ENCODE results near the gene PTPRM. TPM values are rescaled to one million over a fixed set of nuclear protein-coding genes. Genes with fewer than 3 reads are reported as not detected.

PTPRM gene
- total and polyA plus RNA-seq, 2 of the 4 experiments (the other 2 are of a cell fraction): 28.3 to 51.2 TPM

GRCh38 chr18:7635948-7636347 is 68.8 kb downstream of the PTPRM start:
- in situ Hi-C loops (cut with MboI; ENCODE audit: low sequenced_read_pairs): no loop called here
- TF ChIP-seq CEBPB (IDR thresholded peaks at IDR 0.05; ENCODE audit: low read depth, low read length) (no peak), BHLHE40 (IDR thresholded peaks at IDR 0.05; ENCODE audit: low read depth, low read length) (no peak), RCOR1 (IDR thresholded peaks at IDR 0.05; ENCODE audit: insufficient replicate concordance, low read length) (no peak), SMC3 (IDR thresholded peaks at IDR 0.05; ENCODE audit: low read depth, low read length) (no peak), RAD21 (IDR thresholded peaks at IDR 0.05; ENCODE audit: low read length) (no peak), MXI1 (IDR thresholded peaks at IDR 0.05; ENCODE audit: borderline replicate concordance, low read depth, low read length) (no peak), RFX5 (IDR thresholded peaks at IDR 0.05; ENCODE audit: low read depth, low read length) (no peak), FOS (IDR thresholded peaks at IDR 0.05; ENCODE audit: low read depth, low read length) (no peak), ELK1 (IDR thresholded peaks at IDR 0.05; ENCODE audit: borderline replicate concordance, low read depth, low read length) (no peak), CTCF (conservative IDR thresholded peaks at IDR 0.05; ENCODE audit: low read depth, low read length) (no peak), MAFK (IDR thresholded peaks at IDR 0.05; ENCODE audit: low read depth, low read length) (no peak), NFE2L2 (IDR thresholded peaks at IDR 0.05; ENCODE audit: low read depth, low read length) (no peak), POLR2A (IDR thresholded peaks at IDR 0.05; ENCODE audit: low read depth, low read length) (no peak)
- POLR2A ChIA-PET (ENCODE audit: unreplicated experiment): no interaction called here
- no peak overlapping the region for H4K91ac ChIP-seq (ENCODE audit: insufficient read depth, low read depth, low read length)
- H2AFZ ChIP-seq (replicated peaks; ENCODE audit: low read length, poor library complexity): no peak overlapping the region
- CTCF ChIA-PET: interaction anchor here (1.5 kb wide), 1 partner anchor 69 kb away, joined by 6 read pairs; no protein-coding TSS in a partner anchor
- H3K27me3 ChIP-seq (ENCODE audit: control insufficient read depth, insufficient read depth, low read length): no peaks in the 10 kb centered on the region
- no peak overlapping the region for H2BK5ac ChIP-seq (ENCODE audit: low read depth, low read length, poor library complexity, severe bottlenecking)
- H3K9ac ChIP-seq (ENCODE audit: low read depth, low read length): no peak overlapping the region
- no TSS peak for BruUV-seq (replicated peaks)
- H2AK9ac ChIP-seq (replicated peaks; ENCODE audit: low read depth, low read length, poor library complexity): no peak overlapping the region
- no peaks in the 10 kb centered on the region for H3K4me1 ChIP-seq (ENCODE audit: control insufficient read depth, insufficient read depth, low read length)
- H3K18ac ChIP-seq (ENCODE audit: low read depth, low read length): no peak overlapping the region
- H3K4me3 ChIP-seq (ENCODE audit: insufficient read depth, low read depth, low read length): no peak overlapping the region
- H2BK15ac ChIP-seq (ENCODE audit: low read depth, low read length): no peak overlapping the region
- ATAC-seq (ENCODE audit: low read depth): no peak
- H4K5ac ChIP-seq (ENCODE audit: low read depth, low read length): no peak overlapping the region
- DNase-seq: no peak
- WGBS, 2 experiments (ENCODE audit: extremely low coverage in 2 of 2, insufficient read length in 1 of 2): no CpG with 5 or more reads among the region's 1 CpG
- no peak overlapping the region for H3K14ac ChIP-seq (replicated peaks; ENCODE audit: low read depth, low read length)
- no peaks in the 10 kb centered on the region for H3K9me3 ChIP-seq (ENCODE audit: control insufficient read depth, insufficient read depth, low read length)
- H3K23ac ChIP-seq (ENCODE audit: low read depth, low read length): no peak overlapping the region
- H4K8ac ChIP-seq (ENCODE audit: low read depth in 2 of 2, low read length in 2 of 2): no peak overlapping the region
- H3K4ac ChIP-seq (ENCODE audit: low read depth, low read length): no peak overlapping the region
- H3K36me3 ChIP-seq (ENCODE audit: control insufficient read depth, insufficient read depth, low read length): no peaks in the 10 kb centered on the region
- no peak overlapping the region for H3K56ac ChIP-seq (ENCODE audit: extremely low read depth, insufficient read depth, low read length)
- H3K4me2 ChIP-seq (ENCODE audit: low read depth, low read length): no peak overlapping the region
- H3K79me1 ChIP-seq (ENCODE audit: low read depth in 1 of 2, low read length in 2 of 2): peaks cover 9 to 23% of the 10 kb centered on the region in 2 experiments
- H4K20me1 ChIP-seq (ENCODE audit: insufficient read depth, low read length): peaks cover 2% of the 10 kb centered on the region; the same call in 1 of the 2 replicates
- no peak overlapping the region for H2BK120ac ChIP-seq (ENCODE audit: low read depth, low read length)
- no peak overlapping the region for H2AK5ac ChIP-seq (ENCODE audit: low read depth, low read length)
- H3K9me1 ChIP-seq (ENCODE audit: insufficient read depth, low read length): no peaks in the 10 kb centered on the region
- H3K27ac ChIP-seq (ENCODE audit: insufficient read depth, low read length): no peak overlapping the region
- intact Hi-C loops (cut with micrococcal nuclease): no loop called here
- no peak overlapping the region for H2BK20ac ChIP-seq (ENCODE audit: low read depth, low read length)
- dilution Hi-C loops (cut with HindIII; ENCODE audit: low sequenced_read_pairs, unreplicated experiment): no loop called here
